ENCODE measurements around the gene SCTR. TPM values are rescaled to one million over a fixed set of nuclear protein-coding genes. Genes with fewer than 3 reads are reported as not detected.

SCTR gene
- total and polyA plus RNA-seq, 4 donors, result 4.6 to 42.7 (median 28.0) TPM

- peaks cover 0 to 33% (median 17%) of the 10 kb centered on the region in 5 donors for H3K4me1 ChIP-seq (ENCODE audit: control insufficient read depth in 5 of 5, insufficient read depth in 5 of 5, low read length in 5 of 5)
- no peak for ATAC-seq (ENCODE audit: insufficient read depth, low FRiP score)
- no peaks in the 10 kb centered on the region for H3K9me3 ChIP-seq (ENCODE audit: control insufficient read depth in 4 of 4, insufficient read depth in 3 of 4, low read length in 3 of 4)
- no peak overlapping the region for H3K9ac ChIP-seq (ENCODE audit: insufficient read depth in 1 of 2, low read length in 2 of 2)
- H3K27me3 ChIP-seq (ENCODE audit: control insufficient read depth in 3 of 3, insufficient read depth in 3 of 3, low read length in 2 of 3), result peaks cover 0 to 11% (median 0%) of the 10 kb centered on the region in 3 donors
- peak overlapping the region in 1 of 2 donors; percentile 52 for H3K27ac ChIP-seq (ENCODE audit: low read depth in 1 of 2, low read length in 1 of 2)
- WGBS, 2 donors, result 56 to 74% methylated on average over 6 of the region's 6 CpGs
- no peaks in the 10 kb centered on the region for H3K36me3 ChIP-seq (ENCODE audit: control insufficient read depth in 4 of 4, insufficient read depth in 4 of 4, low read length in 4 of 4)
- DNase-seq, result peak in 2 of 3 donors; percentile 38 to 43
- H3K4me3 ChIP-seq, result no peak overlapping the region
- TF ChIP-seq CTCF (IDR thresholded peaks at IDR 0.05; ENCODE audit: control extremely low read depth, extremely low read depth), result no peak
These were observed 21.6 kb upstream of the SCTR start for GRCh38 chr2:119545754-119546446.

DNA sequence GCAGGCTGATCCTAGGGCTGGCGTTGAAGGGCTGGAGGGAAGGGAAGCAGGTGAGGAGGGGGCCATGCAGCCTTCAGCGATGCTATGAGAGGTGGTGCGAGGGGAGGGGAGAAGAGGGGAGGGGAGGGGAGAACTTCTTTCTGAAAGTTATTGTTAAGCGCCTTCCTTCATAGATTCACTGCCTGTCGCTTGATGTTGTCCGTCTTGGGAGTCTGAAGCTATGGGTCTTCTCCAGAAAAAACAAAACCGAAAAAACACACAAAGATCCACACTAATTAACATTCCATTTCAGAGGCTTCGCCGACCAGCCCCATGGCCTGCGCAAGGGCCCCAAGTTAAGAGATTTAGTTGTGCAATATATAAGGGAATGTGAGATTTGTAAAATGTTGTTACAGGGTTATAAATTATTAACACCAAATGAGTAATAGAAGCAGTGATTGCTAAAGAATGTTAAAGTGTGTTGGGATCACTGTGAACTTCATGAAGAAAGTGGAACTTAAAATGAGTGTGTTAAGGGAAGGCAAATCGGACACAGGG is 20.7 kb upstream of the SCTR start:
- DNase-seq (peak in 2 of 3 donors; percentile 43 to 49), ATAC-seq (ENCODE audit: insufficient read depth, low FRiP score) (peak; percentile 50)
- peaks cover 0 to 11% (median 0%) of the 10 kb centered on the region in 3 donors for H3K27me3 ChIP-seq (ENCODE audit: control insufficient read depth in 3 of 3, insufficient read depth in 3 of 3, low read length in 2 of 3)
- no peak for TF ChIP-seq CTCF (IDR thresholded peaks at IDR 0.05; ENCODE audit: control extremely low read depth, extremely low read depth)
- peaks cover 0 to 33% (median 17%) of the 10 kb centered on the region in 5 donors for H3K4me1 ChIP-seq (ENCODE audit: control insufficient read depth in 5 of 5, insufficient read depth in 5 of 5, low read length in 5 of 5)
- 55 to 69% methylated on average over 11 of the region's 11 CpGs for WGBS, 2 donors
- no peak overlapping the region for H3K9ac ChIP-seq (ENCODE audit: insufficient read depth in 1 of 2, low read length in 2 of 2)
- peak overlapping the region in 1 of 2 donors; percentile 85 for H3K27ac ChIP-seq (ENCODE audit: low read depth in 1 of 2, low read length in 1 of 2)
- H3K36me3 ChIP-seq (ENCODE audit: control insufficient read depth in 4 of 4, insufficient read depth in 4 of 4, low read length in 4 of 4), result no peaks in the 10 kb centered on the region
- H3K9me3 ChIP-seq (ENCODE audit: control insufficient read depth in 4 of 4, insufficient read depth in 3 of 4, low read length in 3 of 4), result peaks cover 0 to under 1% (median 0%) of the 10 kb centered on the region in 4 donors
- peak overlapping the region; percentile 29 for H3K4me3 ChIP-seq

DNA sequence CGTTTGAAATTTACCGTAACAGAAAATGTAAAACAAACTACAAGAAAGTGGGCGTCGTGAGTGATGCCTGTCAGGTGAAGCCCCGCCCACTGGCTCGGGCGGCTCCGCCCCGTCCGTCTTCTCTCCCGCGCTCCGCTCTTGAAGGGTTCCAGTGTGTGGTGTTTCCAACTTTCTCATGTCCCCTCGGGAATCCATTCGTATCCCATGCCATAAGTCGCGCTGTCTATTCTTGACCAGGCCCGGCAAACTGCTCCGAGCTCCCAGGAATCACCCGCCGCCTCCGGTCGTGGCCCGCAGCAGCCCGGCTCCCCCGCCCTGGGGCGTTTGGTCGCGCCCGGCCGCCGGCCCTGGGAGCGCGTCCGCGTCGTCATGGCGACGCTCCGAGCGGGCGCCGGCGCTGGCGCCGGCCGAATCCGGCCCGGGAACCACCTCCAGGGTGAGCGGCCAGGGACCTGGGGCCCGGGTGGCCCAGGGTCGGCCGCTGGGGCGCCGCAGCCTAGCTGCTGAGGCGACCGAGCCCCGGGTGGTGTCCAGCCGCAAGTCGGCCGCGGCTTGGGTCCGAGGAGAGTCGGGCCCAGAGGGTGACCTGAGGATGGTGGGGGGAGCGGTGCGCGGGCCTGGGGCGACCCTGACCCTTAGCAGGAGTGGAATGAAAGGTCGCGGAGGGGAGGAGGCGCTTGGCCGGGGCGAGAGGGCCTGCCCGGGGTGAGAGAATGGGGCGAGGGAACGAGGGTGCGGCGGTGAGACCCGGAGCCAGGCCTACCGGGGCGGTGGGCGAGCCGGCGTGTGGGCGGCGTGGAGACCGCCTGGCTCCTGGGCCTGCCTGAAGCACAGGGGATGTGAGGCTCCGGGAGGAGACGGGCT is 20.0 kb upstream of the SCTR start, which contains the start of gene CFAP221:
TSS of gene CFAP221 (plus strand) at position 375 of the 864 bp plus-strand sequence. CDS start 1,683 bp downstream, outside the sequence.
- Histone ChIP-seq H3K27me3 (ENCODE audit: control insufficient read depth in 3 of 3, insufficient read depth in 3 of 3, low read length in 2 of 3) (peaks cover 0 to 11% (median 0%) of the 10 kb centered on the region in 3 donors), H3K9me3 (ENCODE audit: control insufficient read depth in 4 of 4, insufficient read depth in 3 of 4, low read length in 3 of 4) (peaks cover 0 to 2% (median 0%) of the 10 kb centered on the region in 4 donors), H3K36me3 (ENCODE audit: control insufficient read depth in 4 of 4, insufficient read depth in 4 of 4, low read length in 4 of 4) (no peaks in the 10 kb centered on the region), H3K27ac (ENCODE audit: low read depth in 1 of 2, low read length in 1 of 2) (peak within 1 kb of the TSS in 1 of 2 donors; percentile 85), H3K4me1 (ENCODE audit: control insufficient read depth in 5 of 5, insufficient read depth in 5 of 5, low read length in 5 of 5) (peaks cover 0 to 33% (median 17%) of the 10 kb centered on the region in 5 donors), H3K4me3 (peak within 1 kb of the TSS; percentile 29), H3K9ac (ENCODE audit: insufficient read depth in 1 of 2, low read length in 2 of 2) (peak within 1 kb of the TSS in 1 of 2 donors; percentile 70)
- DNase-seq (peak; percentile 75 to 84 (median 76)), ATAC-seq (ENCODE audit: insufficient read depth, low FRiP score) (peak; percentile 89)
- WGBS, 2 donors, result 5% methylated on average over 85 to 89 of the region's 89 CpGs
- TF ChIP-seq CTCF (IDR thresholded peaks at IDR 0.05; ENCODE audit: control extremely low read depth, extremely low read depth), result no peak

Measured in lung (tissue), 12 donors.